GM19035 (cell line): ENCODE data around the gene RBM19.
"Not testable (repeated sequence)": the region's sequence is repeated elsewhere in the genome, so short reads cannot be mapped to it uniquely, and the experiment has no call there.

Experiments
- ATAC-seq: cut with Tn5 transposase; IDR thresholded peaks from one replicate; pipeline ENCODE4 v1.9.1; 2021; ENCODE audit not compliant: unreplicated experiment

Gene RBM19

DNA sequence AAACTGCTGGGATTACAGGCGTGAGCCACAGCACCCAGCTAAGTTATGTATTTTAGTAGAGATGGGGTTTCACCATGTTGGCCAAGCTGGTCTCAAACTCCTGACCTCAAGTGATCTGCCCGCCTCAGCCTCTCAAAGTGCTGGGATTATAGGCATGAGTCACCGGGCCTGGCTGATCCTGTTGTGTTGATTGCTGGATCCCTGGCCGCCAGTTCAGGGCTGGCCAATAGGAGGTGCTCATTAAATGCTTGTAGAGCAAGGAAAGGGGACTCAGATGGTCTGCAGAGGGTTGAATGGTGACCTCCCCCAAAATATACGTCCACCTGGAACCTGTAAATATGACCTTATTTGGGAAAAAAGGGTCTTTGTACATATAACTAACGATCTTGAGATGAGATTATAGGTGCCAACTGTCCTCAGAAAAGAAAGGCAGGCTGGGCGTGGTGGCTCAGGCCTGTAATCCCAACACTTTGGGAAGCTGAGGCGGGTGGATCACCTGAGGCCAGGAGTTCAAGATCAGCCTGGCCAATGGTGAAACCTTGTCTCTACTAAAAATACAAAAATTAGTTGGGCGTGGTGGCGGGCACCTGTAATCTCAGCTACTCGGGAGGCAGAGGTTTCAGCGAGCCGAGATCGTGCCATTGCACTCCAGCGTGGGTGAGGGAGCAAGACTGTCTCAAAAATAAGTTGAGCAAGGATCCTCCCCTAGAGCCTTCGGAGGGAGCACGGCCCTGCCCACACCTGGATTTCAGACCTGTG, 156.5 kb downstream of the RBM19 start:
- not testable (repeated sequence) for ATAC-seq

DNA sequence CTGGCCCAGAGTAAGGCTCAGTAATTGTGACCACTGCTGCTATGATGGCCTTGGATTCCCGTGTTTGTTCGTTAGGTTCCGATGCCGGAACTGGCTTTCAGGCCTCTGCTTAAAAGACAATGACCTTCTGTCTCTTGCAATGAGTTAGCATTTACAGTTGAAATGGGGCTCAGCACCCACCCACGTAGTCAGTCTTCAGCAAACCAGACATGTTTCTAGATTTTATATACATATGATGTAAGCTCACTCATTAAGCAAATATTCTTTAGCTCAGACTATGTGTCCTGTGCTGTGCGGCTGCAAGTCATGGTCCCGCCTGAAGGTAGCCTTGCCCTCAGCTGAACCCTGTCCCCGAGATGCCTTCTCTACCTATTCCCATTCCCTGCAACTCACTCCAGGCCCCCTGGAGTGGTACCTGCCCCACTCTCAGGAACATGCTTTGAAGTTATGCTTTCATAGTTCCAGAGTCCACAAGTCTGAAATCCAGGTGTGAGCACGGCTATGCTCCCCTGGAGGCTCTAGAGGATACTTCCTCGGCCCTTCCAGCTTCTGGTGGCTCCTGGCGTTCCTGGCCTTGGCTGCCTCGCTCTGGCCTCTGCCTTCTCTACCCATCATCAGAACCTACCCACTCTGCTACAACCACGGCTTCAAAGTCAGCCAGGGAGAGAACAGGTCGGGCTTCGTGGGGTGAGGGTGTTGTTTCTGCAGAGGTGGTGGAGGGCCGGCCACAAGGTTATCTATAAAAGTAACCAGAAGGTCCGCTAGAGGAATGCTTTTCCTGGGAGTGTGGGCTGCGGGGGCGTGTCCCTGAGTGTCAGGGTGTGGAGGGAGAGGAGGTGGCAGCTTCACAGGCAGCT, 157.8 kb downstream of the RBM19 start:
- ATAC-seq: no peak

DNA sequence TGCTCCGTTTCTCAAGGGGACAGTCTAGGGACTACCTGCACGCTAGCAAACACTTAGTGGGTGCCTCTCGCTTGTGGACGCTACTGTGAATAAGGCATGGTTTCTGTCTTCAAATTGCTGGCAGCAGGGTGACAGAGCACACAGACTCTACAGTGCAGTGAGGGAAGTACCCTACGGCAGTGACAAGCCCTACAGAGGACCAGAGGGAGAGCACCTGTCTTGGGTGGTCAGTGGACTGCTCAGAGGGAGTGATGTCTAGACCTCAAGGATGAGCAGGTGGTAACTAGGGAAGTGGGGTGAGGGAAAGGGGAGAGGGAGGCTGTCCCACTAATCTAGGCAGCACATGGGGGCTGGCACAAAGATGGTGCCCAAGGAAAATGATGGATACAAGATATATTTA, 160.5 kb downstream of the RBM19 start:
- ATAC-seq: no peak

DNA sequence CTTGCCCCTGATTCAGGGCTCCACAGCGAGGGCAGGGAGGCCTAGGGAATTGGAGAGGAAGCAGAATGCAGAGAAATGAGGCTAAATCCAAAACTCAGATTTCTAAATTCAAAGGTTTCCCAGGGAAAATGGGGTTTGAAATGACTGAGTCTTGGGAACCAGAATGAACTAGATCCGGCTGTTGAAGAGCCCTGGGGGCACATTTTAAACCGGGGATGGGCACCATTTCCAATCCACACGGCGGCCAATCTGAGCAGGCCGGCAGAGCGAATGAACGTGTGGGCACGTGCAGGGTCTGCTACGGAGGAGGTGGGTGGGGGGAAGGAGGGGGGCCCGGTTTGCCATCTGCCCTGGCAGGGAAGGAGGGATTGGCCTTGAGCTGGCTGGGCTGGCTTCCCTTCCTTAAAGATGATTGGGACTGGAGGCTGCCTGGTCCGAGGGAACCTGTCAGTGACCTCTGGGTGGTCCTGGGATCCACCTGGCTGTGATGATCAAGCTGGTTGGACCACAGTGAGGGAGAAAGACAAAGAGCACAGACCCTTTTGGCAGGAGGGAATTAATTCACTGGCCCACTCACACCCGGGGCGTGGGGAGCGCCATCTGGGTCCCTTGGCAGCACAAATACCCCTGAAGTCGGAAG, 161.0 kb downstream of the RBM19 start:
- ATAC-seq: no peak

DNA sequence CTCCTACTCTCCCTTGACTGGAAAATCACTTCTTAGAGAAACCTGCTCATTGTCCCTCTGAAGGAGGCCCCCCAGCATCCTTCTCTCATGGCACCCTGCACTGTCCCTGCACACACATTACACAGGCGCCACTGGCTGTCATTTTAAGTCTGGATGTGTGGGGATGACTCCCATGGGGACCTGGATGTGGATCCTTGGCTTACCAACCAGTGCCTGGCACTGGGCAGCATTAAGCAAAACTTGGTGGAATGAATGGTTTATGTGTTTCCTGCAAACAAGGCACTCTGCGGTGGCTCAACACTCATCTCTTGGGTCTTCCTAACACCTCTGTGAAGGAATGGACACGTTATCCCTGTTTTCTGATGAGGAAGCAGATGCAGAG, 162.4 kb downstream of the RBM19 start:
- no peak for ATAC-seq

DNA sequence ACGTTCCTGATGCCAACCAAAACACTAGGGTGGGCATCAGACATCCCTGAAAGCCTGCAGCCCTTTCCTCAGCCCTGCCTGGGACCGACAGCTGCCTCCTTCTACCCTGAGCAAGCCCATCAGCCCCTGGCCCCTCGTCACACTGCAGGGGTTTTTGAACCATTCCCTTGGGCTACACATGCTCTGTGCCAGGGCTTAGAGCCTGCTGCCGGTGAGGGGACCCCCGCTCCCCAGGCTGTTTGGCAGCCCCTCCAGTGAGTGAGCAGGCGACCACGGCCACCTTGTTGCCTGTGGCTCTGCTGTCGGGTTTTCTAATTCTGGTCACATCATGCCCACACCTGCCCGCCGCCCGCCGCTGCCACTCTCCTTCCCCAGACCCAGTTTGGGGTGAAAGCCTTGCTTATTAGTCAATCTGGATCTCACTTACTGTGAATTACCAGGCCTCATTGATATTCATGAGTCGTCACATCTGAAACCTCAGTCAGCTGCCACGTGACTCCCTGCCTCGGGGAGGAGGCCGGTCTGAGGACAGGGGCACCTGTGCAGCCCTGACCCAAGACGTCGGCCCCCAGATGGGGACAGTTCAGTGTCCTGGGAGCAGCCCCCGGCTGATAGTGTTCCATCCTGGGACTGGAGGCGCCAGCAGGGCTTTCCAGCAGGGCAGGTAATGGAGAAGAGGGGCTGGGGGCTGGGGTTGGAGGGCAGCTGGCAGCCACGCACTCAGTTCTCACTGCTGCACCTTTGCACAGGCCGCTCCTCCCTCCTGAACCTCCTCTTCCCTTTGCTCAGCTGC, 163.0 kb downstream of the RBM19 start:
- no peak for ATAC-seq

DNA sequence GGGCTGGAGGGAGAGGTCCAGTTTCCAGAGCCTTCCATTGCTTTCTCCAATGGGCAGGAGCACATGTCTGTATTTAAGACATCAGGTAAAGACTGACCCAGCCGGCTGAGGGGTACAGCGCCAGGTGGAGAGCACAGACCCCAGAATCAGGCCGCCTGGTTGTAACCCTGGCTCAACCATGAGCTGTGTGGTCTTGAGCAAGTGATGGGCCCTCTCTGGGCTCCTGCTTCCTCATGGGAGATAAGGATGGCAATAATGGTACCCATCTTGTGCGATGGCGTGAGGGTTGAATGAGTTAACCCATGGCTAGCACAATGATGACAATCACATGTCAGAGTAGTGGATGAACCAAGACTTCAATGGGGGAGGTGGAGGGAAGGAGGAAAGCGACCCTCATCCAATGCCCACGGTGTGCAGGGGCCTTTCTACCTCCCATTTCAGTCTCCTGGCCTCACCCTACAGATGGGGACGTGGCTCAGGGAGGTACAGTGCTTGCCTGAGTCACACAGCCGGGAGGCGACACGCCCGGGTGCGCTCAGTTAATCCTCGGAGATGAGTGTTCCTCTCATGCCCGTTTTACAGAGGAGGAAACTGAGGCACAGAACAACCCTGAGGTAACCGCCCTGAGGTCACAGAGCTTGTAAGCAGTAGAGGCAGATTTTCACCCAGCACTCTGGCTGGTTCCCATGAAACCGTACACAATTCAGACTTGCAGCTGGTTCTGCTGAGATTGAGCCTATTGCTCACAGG, 163.9 kb downstream of the RBM19 start:
- no peak for ATAC-seq

DNA sequence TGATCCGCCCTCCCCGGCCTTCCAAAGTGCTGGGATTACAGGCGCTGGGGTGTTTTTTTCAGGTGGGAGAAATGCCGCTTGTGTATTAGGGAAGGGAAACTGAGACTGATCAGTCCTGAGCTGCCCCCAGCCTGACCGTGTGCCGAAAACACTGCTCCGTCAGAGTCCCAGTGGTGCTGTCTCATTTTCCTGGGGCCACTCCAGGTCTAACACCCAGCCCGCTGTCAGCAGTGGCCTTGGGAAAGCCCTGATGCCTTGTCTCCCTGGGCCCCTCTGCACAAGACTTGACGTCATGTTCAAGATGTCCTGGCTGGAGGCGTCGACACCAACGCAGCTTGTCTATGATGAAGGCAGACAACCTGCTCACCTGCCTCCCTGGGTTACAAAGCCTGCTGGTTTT, 165.9 kb downstream of the RBM19 start:
- no peak for ATAC-seq

DNA sequence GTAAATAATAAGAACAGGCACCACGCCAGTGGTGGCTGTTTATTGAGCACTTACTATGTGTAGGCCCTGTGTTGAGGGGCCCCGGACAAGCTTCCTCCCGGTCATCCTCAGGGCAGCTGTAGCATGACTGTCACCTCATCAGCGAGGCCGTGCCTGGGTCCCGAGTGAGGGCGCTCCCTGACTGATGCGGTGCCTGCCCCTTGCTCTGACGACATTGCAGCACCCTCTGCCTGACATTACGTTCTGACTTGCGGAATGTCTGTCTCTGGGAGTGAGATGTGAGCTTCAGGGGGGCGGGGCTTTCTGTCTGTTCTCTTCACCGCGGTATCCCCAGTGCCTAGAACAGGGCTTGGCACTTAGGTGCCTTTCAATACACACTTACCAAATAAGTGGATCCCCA, 167.6 kb downstream of the RBM19 start:
- no peak for ATAC-seq

DNA sequence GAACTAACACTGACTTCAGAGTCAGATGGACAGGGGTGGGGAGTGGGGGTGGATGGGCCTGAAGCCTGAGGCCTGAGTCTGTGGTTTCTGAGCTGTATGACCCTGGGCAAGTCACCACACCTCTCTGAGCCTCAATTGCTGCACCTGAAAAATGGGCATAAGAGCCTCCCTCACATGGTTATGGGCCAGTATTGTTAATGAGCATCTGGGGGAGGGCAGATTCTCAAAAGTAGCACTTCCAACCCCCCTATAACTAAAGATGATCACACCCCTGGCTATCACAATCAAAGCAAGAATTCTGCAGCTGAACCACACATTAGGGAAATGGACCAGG, 168.6 kb downstream of the RBM19 start:
- ATAC-seq: no peak

DNA sequence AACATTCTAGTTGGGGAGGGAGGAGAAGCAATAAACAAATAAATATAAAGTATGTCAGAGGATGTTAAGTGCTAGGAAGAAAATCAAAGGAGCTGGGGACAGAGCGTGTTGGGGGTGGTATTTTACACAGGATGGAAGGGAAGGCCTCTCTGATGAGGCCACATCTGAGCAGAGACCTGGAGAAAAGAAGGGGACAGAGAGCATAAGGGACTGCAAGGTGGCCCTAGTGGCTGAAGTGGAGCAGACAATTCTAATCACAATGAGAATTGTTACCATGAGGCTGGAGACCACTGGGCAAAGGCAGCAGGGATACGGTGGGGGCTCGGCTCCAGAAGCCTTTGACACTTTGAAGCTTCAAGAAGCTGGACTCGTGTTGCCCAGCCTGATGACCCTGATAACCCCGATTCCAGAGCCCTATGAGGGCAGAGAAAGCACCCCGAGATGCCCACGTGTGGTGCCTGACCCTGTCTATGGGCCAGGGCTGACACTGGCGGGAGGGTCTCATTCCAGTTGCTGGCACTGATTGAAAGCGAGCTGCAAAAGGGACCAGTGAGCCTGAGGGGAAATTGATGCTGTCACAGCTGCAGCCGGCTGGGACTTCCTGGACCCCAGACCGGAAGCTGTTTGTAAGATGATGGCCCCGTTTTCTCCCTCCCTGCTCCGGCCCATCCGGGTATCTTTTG, 169.1 kb downstream of the RBM19 start:
- no peak for ATAC-seq

DNA sequence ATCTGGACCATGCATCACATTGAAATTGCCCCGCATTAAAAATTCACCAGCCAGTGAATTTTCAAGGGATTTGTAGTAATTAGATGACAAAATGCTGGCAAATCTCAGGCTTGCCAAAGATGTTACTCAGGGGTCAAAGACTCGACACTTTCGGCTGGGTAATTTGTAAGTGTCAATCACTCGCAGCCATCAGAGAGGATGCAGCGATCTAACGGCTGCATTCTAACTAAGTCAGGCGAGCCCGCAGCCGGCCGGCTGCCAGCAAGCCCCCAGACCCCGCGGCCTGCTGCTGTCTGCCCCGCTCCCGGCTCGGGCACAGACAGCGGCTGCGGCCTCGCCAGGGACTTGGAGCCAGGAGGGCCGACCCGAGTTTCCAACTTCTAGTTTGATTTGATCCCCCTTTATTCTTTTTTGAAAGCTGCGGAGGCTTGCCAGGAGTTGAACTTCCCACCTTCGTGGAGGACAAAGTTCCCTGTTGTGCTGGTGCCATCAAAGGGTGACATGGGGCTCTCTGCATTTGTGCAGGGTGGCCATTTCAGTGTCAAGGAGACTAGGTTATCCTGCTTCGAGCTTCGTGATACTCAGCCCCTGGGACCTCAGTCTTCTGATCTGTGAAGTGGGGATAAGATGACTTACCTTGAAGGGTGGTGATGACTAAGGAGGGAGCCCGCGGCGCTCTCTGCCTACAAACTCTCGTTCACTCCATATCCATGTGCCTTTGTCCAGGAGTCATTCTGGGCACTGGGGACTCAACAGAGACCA, 169.9 kb downstream of the RBM19 start:
- no peak for ATAC-seq

DNA sequence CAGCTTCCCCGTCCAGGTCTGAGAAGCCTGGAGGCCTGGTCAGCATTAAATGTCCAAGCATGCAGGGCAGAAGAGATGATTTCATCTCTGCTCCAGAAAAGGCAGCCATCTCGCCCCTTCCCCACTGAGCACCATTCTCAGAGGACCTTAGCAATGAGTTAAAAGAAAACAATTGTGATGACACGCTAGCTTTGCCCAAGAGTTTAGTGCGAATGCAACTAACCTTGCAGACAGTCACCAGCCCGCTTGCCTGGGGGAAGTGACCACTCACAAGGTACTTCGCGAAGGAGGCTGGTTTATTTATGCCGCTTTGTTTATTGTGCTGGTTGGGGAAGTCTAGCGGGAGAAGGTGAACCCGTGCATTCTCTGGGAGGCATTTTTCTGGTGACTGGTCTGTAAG, 170.7 kb downstream of the RBM19 start:
- ATAC-seq: no peak

DNA sequence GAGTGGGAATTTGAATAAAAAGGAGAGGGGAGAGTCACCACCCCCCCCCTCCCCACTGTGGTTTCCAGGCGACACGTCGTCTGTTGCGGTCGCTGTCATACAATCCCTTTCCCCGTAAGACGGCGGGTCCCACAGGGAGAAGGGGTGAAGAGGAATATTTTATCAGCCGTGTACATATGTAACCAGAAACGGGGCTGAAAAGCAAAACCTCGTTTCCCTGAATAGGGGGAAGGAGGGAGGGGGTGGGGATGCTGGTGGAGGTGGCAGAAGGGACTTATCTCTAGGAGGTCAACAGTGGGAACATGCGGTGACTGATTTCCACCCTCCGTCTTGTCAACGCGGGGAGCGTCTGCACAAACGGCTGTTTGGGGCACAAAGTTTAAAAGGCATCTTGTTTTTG, 171.4 kb downstream of the RBM19 start:
- no peak for ATAC-seq

DNA sequence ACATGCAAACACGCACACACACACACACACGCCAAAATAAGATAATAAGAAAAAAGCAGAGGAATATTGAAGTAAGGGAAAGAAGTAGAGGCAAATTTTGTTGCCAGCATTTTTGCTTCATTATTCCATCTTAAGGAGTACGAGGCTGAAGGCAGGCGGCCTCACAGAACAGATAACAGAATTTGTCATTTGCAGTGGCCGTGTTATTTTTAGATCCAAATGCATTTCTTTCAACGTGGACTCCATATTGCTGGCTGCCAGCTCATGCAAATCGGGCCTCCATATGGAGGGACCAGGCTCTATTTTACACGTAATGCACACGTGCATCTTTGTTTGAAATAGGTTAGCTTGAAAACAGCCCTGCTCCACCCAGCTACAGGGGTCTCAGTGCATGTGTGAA, 172.9 kb downstream of the RBM19 start:
- ATAC-seq: no peak

DNA sequence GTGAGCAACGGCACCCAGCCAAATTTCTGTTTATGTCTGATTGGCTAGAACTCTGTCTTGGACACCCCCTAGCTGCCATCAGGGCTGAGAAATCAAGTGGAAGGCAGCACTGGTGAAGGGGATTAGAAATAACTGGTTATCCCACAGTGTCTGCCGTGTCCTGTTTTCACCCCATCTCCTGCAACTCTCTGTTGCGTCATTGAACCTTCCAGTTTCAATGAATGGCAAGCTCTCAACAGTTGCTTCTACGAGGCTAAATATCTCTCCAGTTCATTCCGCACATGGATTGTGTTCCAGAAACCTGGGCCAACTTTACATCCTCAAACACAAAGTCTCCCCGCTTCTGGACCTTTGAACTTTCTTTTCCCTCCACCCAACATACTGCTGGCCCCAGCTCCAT, 173.7 kb downstream of the RBM19 start:
- no peak for ATAC-seq

DNA sequence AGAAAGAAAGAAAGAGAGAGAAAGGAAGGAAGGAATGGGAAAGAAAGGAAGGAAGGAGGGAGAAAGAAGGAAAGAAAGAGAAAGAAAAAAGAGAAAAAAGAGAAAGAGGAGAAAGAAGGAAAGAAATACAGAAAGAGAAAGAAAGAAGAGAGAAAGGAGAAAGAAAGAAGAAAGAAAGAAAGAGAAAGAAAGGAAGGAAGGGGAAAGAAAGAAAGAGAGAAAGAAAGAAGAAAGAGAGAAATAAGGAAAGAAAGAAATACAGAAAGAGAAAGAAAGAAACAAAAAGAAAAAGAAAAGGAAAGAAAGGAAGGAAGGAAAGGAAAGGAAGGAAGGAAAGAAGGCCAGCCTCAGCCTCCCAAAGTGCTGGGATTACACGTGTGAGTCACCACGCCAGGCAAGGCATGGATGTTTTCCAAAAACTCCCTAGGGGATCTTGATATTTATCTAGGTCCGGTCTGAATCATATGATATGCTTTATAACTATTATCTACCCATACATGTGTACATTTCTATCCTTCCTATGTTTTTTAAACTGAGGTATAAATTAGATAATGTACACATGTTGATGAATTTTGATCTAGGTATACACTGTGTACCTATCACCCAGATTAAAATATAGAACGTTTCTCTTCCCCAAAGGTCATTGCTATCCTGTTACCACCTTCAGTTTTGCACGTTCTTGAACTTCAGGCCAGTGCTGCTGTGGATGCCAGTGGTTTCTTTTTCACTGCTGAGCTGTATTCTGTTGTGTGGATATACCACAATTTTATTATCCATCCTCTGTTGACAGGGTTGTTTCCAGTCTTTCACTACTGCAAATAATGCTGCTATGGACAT, 177.9 kb downstream of the RBM19 start:
- no peak for ATAC-seq

DNA sequence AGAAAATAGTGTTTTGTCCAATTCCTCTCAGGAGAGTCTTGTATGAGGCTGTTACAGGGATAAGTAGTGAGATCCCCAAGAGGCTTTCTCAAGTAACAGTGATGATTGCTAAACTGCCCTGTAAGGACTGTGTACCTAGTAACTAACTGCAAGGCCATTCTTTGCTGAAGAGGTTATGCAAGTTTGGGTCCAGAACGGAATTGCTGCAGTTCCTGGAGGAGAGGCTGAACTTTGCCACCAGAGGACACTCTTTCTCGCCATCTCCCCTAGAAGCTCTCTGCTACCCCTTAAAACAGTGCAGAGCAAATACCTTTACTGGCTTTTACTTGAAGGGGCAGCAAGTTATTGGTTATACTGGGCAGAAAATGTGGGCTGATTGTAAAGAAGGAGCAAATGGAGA, 180.0 kb downstream of the RBM19 start:
- no peak for ATAC-seq
